HEK293 (cell line): ENCODE results near the gene NOTCH3.

ENCODE experiments used
- CTCF ChIP-seq: fragments of 450-650 bp; formaldehyde crosslinking; IDR thresholded peaks from 2 replicates; pipeline ENCODE4 v1.5.1; 2016; ENCODE audit warnings: missing biosample characterization, missing genetic modification characterization
- PRDM2 ChIP-seq: fragments of 450-650 bp; formaldehyde crosslinking; IDR thresholded peaks from 2 replicates; pipeline ENCODE4 v1.5.1; 2016; ENCODE audit warnings: missing biosample characterization, missing genetic modification characterization, borderline replicate concordance
- REST ChIP-seq: fragments of 450-650 bp; formaldehyde crosslinking; IDR thresholded peaks from 2 replicates; pipeline ENCODE4 v1.5.1; 2016; ENCODE audit warnings: missing biosample characterization, missing genetic modification characterization
- TRIM28 ChIP-seq: IDR thresholded peaks from 2 replicates; pipeline ENCODE4 v1.6.1; 2011; ENCODE audit warnings: low read length, control low read depth, borderline replicate concordance
- ZNF292 ChIP-seq: fragments of 450-650 bp; formaldehyde crosslinking; IDR thresholded peaks from 2 replicates; pipeline ENCODE4 v1.5.1; 2016; ENCODE audit warnings: low read depth, missing biosample characterization, missing genetic modification characterization, borderline replicate concordance
- ZNF335 ChIP-seq: fragments of 450-650 bp; formaldehyde crosslinking; conservative IDR thresholded peaks from 2 replicates; pipeline ENCODE4 v1.5.1; 2016; ENCODE audit warnings: missing biosample characterization, missing genetic modification characterization
- ZNF354C ChIP-seq: fragments of 450-650 bp; formaldehyde crosslinking; IDR thresholded peaks from 2 replicates; pipeline ENCODE4 v1.5.1; 2016; ENCODE audit warnings: missing biosample characterization, missing genetic modification characterization, low read depth, borderline replicate concordance
- ZNF391 ChIP-seq: fragments of 450-650 bp; formaldehyde crosslinking; IDR thresholded peaks from 2 replicates; pipeline ENCODE4 v1.5.1; 2016; ENCODE audit warnings: low read depth, missing biosample characterization, missing genetic modification characterization, borderline replicate concordance
- ZNF510 ChIP-seq: fragments of 450-650 bp; formaldehyde crosslinking; IDR thresholded peaks from 2 replicates; pipeline ENCODE4 v1.5.1; 2018; ENCODE audit warnings: mild to moderate bottlenecking, missing genetic modification characterization, missing biosample characterization; ENCODE audit not compliant: insufficient replicate concordance
- ZNF768 ChIP-seq: fragments of 450-650 bp; formaldehyde crosslinking; IDR thresholded peaks from 2 replicates; pipeline ENCODE4 v1.5.1; 2018; ENCODE audit warnings: missing biosample characterization, mild to moderate bottlenecking, missing genetic modification characterization
- ZSCAN4 ChIP-seq: fragments of 450-650 bp; formaldehyde crosslinking; IDR thresholded peaks from 2 replicates; pipeline ENCODE4 v1.5.1; 2017; ENCODE audit warnings: missing biosample characterization, missing genetic modification characterization

GRCh38 chr19:15136234-15136954 is 64.4 kb downstream of the NOTCH3 start:
- TF ChIP-seq REST (tag by site-specific recombination) (no peak), PRDM2 (tag by site-specific recombination) (no peak), ZNF391 (no peak), TRIM28 (no peak), CTCF (tag by site-specific recombination) (no peak), ZSCAN4 (tag by site-specific recombination) (no peak), ZNF335 (tag by site-specific recombination) (no peak), ZNF354C (tag by site-specific recombination) (no peak), ZNF292 (tag by site-specific recombination) (no peak), ZNF510 (tag by site-specific recombination) (no peak), ZNF768 (tag by site-specific recombination) (no peak)
